Right cardiac atrium (tissue), 5 donors: ENCODE results near the gene FBXO44. TPM values are rescaled to one million over a fixed set of nuclear protein-coding genes. Genes with fewer than 3 reads are reported as not detected.

Experiments used
- ATAC-seq, 2 donors: fragments of 200-7000 bp; cut with Tn5 transposase; one replicate each; pipeline versions ENCODE4 v1.8.0 to v1.9.1; 2020; ENCODE audit warnings: moderate library complexity in 2 of 2, mild to moderate bottlenecking in 1 of 2
- DNase-seq, 3 donors: peaks; one replicate each; pipeline ENCODE4 v3.0.0-alpha.2; 2020
- H3K27ac ChIP-seq: one replicate; pipeline ENCODE4 v1.5.1; 2013; ENCODE audit warnings: mild to moderate bottlenecking, low read length, control low read depth, moderate library complexity
- H3K27me3 ChIP-seq: one replicate; pipeline ENCODE4 v1.6.1; 2013; ENCODE audit not compliant: control insufficient read depth, insufficient read depth
- H3K4me1 ChIP-seq: one replicate; pipeline ENCODE4 v1.6.1; 2013; ENCODE audit warnings: low read length; ENCODE audit not compliant: control insufficient read depth, insufficient read depth
- H3K4me3 ChIP-seq: one replicate; pipeline ENCODE4 v1.5.1; 2013; ENCODE audit warnings: low read length, control low read depth
- H3K9me3 ChIP-seq: one replicate; pipeline ENCODE4 v1.6.1; 2013; ENCODE audit warnings: low read length; ENCODE audit not compliant: control insufficient read depth
- WGBS: extraction: QIAGEN DNeasy Blood & Tissue Kit; methylation state at CpG from one replicate; pipeline ENCODE4 v1.1.7; 2013; 5-methylcytosine and 5-hydroxymethylcytosine counted together
- intact Hi-C, 4 donors: fragments of 100-400 bp; cut with DNase I; formaldehyde crosslinking; loops; one replicate each; pipeline versions ENCODE4 v1.11.0 to v1.14.0; 2022 to 2023
- polyA plus RNA-seq: library from polyadenylated mRNA; stranded (reverse); fragments of 200-250 nt; gene quantifications from one replicate; pipeline ENCODE4 v1.2.3, GENCODE V29; 2013
- total RNA-seq, 4 donors: library from RNA; stranded (reverse); fragmentation: NEBNext Ultra II Directional; extraction: Animal tissue kit (Norgen Biotek cat#: 25700); gene quantifications; one replicate each; pipeline ENCODE4 v1.2.1, GENCODE V29; 2021
- donor health status: healthy with polysubstance abuse.
- donor health status: DM: no; HTN: yes; CAD: no.
- donor health status: DM: no; HTN: no; CAD: no.
- donor health status: DM: no; HTN: yes; CAD: no; lungs with severe emphysema.
- donor health status: DM: yes; HTN: yes; CAD: no.

The FBXO44 gene
- total and polyA plus RNA-seq, 5 donors = 18.5 to 30.1 (median 25.1) TPM

- ATAC-seq = no peak
Measured at GRCh38 chr1:11675325-11675724, 20.6 kb downstream of the FBXO44 start.

GRCh38 chr1:11676386-11677103 is 21.9 kb downstream of the FBXO44 start:
- Histone ChIP-seq H3K4me3 (no peak overlapping the region), H3K27ac (no peak overlapping the region), H3K27me3 (no peaks in the 10 kb centered on the region), H3K4me1 (peaks cover 3% of the 10 kb centered on the region), H3K9me3 (no peaks in the 10 kb centered on the region)
- no peak for ATAC-seq
- intact Hi-C loops = no loop called here
- WGBS = 87% methylated on average over 10 of the region's 10 CpGs
- DNase-seq = no peak

More at GRCh38 chr1:11675325-11675724, 20.6 kb downstream of the FBXO44 start:
- Histone ChIP-seq H3K4me1 (peaks cover 2% of the 10 kb centered on the region), H3K4me3 (no peak overlapping the region), H3K27ac (no peak overlapping the region), H3K27me3 (no peaks in the 10 kb centered on the region), H3K9me3 (no peaks in the 10 kb centered on the region)
- intact Hi-C loops = no loop called here
- no peak for DNase-seq
- 96% methylated on average over 10 of the region's 10 CpGs for WGBS

- DNase-seq = no peak
- Histone ChIP-seq H3K4me3 (no peak overlapping the region), H3K27me3 (no peaks in the 10 kb centered on the region), H3K27ac (no peak overlapping the region), H3K4me1 (peaks cover 3% of the 10 kb centered on the region), H3K9me3 (no peaks in the 10 kb centered on the region)
- intact Hi-C loops = no loop called here
- WGBS = 100% methylated on average over 2 of the region's 2 CpGs
- ATAC-seq = no peak
Measured at GRCh38 chr1:11678442-11678841, 23.8 kb downstream of the FBXO44 start.

- DNase-seq = no peak
- WGBS = 11% methylated on average over 65 of the region's 65 CpGs
- Histone ChIP-seq H3K27me3 (no peaks in the 10 kb centered on the region), H3K4me1 (peaks cover 3% of the 10 kb centered on the region), H3K9me3 (no peaks in the 10 kb centered on the region), H3K27ac (peak overlapping the region; percentile 49), H3K4me3 (peak overlapping the region; percentile 77)
- ATAC-seq = peak; percentile 20 to 78
- intact Hi-C loops = no loop called here
Measured at GRCh38 chr1:11680270-11681070, 25.8 kb downstream of the FBXO44 start.

- WGBS = under 1% methylated on average over 71 of the region's 71 CpGs
- ATAC-seq (peak; percentile 98), DNase-seq (peak; percentile 90 to 96 (median 96))
- Histone ChIP-seq H3K27ac (peak within 1 kb of the TSS; percentile 49), H3K4me1 (peaks cover 3% of the 10 kb centered on the region), H3K27me3 (no peaks in the 10 kb centered on the region), H3K4me3 (peak within 1 kb of the TSS; percentile 77), H3K9me3 (no peaks in the 10 kb centered on the region)
- intact Hi-C loops = no loop called here
Measured at GRCh38 chr1:11681071-11681771, 26.5 kb downstream of the FBXO44 start, which contains the start of gene MAD2L2. TSS of gene MAD2L2 (minus strand) at chr1:11681148. CDS start at chr1:11680601, 547 bp downstream.

GRCh38 chr1:11682287-11682771 is 27.7 kb downstream of the FBXO44 start:
- intact Hi-C loops = no loop called here
- peak in 1 of 3 donors; percentile 13 for DNase-seq
- H3K27ac ChIP-seq = no peak overlapping the region
- H3K4me1 ChIP-seq = peaks cover 3% of the 10 kb centered on the region
- no peak for ATAC-seq
- WGBS = 39% methylated on average over 7 of the region's 7 CpGs
- no peaks in the 10 kb centered on the region for H3K9me3 ChIP-seq
- no peaks in the 10 kb centered on the region for H3K27me3 ChIP-seq
- no peak overlapping the region for H3K4me3 ChIP-seq

GRCh38 chr1:11682799-11683198 is 28.1 kb downstream of the FBXO44 start:
- DNase-seq = peak in 1 of 3 donors; percentile 25
- intact Hi-C loops = no loop called here
- H3K9me3 ChIP-seq = no peaks in the 10 kb centered on the region
- H3K27ac ChIP-seq = no peak overlapping the region
- H3K27me3 ChIP-seq = no peaks in the 10 kb centered on the region
- no peak for ATAC-seq
- WGBS = 39% methylated on average over 1 of the region's 1 CpG
- H3K4me3 ChIP-seq = no peak overlapping the region
- peaks cover 3% of the 10 kb centered on the region for H3K4me1 ChIP-seq

- Histone ChIP-seq H3K27me3 (no peaks in the 10 kb centered on the region), H3K27ac (no peak overlapping the region), H3K4me1 (peaks cover 3% of the 10 kb centered on the region), H3K9me3 (no peaks in the 10 kb centered on the region), H3K4me3 (no peak overlapping the region)
- DNase-seq (no peak), ATAC-seq (no peak)
- WGBS = 55% methylated on average over 7 of the region's 7 CpGs
- intact Hi-C loops = no loop called here
Measured at GRCh38 chr1:11684070-11684469, 29.4 kb downstream of the FBXO44 start.

GRCh38 chr1:11685210-11685752 is 30.6 kb downstream of the FBXO44 start:
- Histone ChIP-seq H3K4me1 (peaks cover 1% of the 10 kb centered on the region), H3K9me3 (no peaks in the 10 kb centered on the region), H3K27me3 (no peaks in the 10 kb centered on the region), H3K4me3 (no peak overlapping the region), H3K27ac (no peak overlapping the region)
- intact Hi-C loops = no loop called here
- 92% methylated on average over 7 of the region's 7 CpGs for WGBS
- no peak for ATAC-seq
- DNase-seq = no peak

GRCh38 chr1:11688506-11688905 is 33.8 kb downstream of the FBXO44 start:
- WGBS = 94% methylated on average over 4 of the region's 4 CpGs
- DNase-seq = peak in 1 of 3 donors; percentile 5
- intact Hi-C loops = no loop called here
- Histone ChIP-seq H3K9me3 (no peaks in the 10 kb centered on the region), H3K4me1 (no peaks in the 10 kb centered on the region), H3K27ac (no peak overlapping the region), H3K4me3 (no peak overlapping the region), H3K27me3 (no peaks in the 10 kb centered on the region)
- no peak for ATAC-seq
